Measurements from ENCODE around the gene PARP9. TPM values are rescaled to one million over a fixed set of nuclear protein-coding genes. Genes with fewer than 3 reads are reported as not detected.

The PARP9 gene
- total RNA-seq, result 10 to 100 TPM in 3 of 4 donors, 1 to 10 TPM in 1; 8.3 to 13.1 (median 11.2) TPM

DNA sequence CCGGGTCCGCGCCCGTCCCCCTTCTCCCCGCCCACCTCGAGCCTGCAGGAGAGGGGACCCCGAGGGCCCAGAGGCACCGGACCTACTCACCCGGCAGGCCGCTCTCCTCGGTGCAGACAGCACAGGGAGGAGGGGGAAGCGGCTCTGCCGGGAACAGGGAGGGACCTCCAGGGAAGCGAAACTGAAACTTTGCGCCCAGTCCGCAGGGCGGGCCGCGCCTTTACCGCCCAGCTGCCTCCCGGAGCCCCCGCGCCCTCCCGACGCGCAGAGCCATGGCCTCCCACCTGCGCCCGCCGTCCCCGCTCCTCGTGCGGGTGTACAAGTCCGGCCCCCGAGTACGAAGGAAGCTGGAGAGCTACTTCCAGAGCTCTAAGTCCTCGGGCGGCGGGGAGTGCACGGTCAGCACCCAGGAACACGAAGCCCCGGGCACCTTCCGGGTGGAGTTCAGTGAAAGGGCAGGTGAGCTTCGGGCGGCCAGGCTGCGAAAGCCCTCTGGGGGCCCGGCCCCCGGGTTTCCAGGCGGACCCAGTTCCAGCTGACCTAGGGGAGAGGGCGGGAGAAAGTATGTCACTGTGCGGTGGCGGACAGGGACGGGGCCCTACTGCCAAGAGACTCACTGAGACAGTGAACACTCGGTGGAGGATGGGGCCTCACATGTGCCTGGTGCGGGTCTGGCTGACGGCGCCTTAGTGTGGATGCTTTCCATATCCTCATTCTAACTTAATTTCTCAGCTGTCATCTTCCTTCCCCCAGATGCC, at the start of gene PARP9, which contains the start of gene DTX3L:
Gene PARP9 (minus strand): TSS at position 146 of the 758 bp plus-strand sequence. CDS start 4,680 bp downstream, outside the sequence.
Gene DTX3L (plus strand): TSS at position 184 of the 758 bp plus-strand sequence. CDS start 89 bp downstream, at position 273.
- DNase-seq (ENCODE audit: low spot score in 2 of 2), result peak; percentile 86 to 92
- H3K27me3 ChIP-seq, result no peaks in the 10 kb centered on the region
- H3K27ac ChIP-seq, result peak within 1 kb of the TSS; percentile 95
- peak within 1 kb of the TSS; percentile 90 for H3K4me3 ChIP-seq
- no peaks in the 10 kb centered on the region for H3K9me3 ChIP-seq
- TF ChIP-seq POLR2AphosphoS5 (IDR thresholded peaks at IDR 0.05), result peak; percentile 8 to 78 (median 61)
- TF ChIP-seq, protein P1, sequence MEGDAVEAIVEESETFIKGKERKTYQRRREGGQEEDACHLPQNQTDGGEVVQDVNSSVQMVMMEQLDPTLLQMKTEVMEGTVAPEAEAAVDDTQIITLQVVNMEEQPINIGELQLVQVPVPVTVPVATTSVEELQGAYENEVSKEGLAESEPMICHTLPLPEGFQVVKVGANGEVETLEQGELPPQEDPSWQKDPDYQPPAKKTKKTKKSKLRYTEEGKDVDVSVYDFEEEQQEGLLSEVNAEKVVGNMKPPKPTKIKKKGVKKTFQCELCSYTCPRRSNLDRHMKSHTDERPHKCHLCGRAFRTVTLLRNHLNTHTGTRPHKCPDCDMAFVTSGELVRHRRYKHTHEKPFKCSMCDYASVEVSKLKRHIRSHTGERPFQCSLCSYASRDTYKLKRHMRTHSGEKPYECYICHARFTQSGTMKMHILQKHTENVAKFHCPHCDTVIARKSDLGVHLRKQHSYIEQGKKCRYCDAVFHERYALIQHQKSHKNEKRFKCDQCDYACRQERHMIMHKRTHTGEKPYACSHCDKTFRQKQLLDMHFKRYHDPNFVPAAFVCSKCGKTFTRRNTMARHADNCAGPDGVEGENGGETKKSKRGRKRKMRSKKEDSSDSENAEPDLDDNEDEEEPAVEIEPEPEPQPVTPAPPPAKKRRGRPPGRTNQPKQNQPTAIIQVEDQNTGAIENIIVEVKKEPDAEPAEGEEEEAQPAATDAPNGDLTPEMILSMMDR (IDR thresholded peaks at IDR 0.05), result no peak
- peaks cover 29% of the 10 kb centered on the region for H3K36me3 ChIP-seq
- 0% methylated on average over 18 of the region's 56 CpGs for WGBS
- peaks cover 35% of the 10 kb centered on the region for H3K4me1 ChIP-seq

DNA sequence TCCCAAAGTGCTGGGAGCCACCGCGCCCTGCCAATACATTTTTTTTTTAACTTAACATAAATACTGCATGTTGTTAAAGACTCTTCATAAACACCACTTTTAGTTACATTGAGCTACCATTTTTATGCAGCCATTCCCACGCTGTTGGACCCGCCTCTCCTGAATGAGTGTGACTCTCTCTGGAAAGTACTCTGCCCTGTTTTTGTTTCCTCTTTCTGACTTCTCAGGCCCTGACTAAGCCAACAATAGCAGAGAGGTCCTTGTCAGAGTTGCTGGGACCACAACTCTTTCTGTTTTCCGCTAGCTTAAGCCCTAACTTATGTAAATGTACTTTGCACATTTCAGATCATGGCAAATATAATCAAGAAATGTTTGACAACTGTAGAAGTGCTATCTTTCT, 48.6 kb upstream of the PARP9 start:
- TF ChIP-seq, protein P1 (IDR thresholded peaks at IDR 0.05), result no peak
- no peak for TF ChIP-seq POLR2A (IDR thresholded peaks at IDR 0.05)
- no peak for TF ChIP-seq EP300 (IDR thresholded peaks at IDR 0.05)
- no peak for TF ChIP-seq POLR2AphosphoS5 (IDR thresholded peaks at IDR 0.05)
- Histone ChIP-seq H3K9me3 (no peaks in the 10 kb centered on the region), H3K36me3 (no peaks in the 10 kb centered on the region), H3K4me1 (no peaks in the 10 kb centered on the region), H3K27me3 (no peaks in the 10 kb centered on the region), H3K27ac (no peak overlapping the region), H3K4me3 (no peak overlapping the region)
- WGBS, result 94% methylated on average over 5 of the region's 5 CpGs
- no peak for DNase-seq (ENCODE audit: low spot score in 2 of 2)

DNA sequence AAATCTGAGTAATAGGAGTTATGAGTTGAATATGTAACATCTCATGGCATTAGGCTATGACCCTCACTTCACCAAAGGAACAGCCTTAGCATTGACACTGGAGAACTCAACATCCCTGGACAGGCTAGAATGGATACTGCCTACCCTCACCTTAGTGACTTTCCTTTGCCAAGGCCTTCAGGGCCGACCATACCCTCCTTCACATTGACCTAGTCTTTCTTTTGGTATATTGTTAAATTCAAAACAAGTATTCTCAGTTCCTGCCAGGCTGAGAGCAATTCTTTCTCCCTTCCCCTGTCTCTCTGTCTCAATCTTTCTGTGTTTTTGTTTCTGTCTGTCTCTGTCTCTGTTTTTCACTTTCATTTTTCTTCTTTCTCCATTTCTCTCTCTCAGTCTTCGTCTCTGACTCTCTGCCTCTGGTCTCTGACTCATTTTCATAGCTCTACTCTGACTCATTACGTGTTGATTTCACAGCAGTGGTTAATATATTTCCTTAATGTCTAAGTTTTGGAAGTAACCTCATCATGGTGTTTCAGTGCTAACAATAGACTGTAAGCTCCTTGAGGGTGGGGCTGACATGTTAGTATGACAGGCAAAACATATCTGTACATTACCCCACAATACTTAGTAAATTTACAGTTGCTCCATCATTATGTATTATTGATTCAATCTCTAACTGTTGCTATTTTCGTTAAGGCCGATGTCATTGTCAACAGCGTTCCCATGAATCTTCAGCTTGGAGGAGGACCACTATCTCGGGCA, 45.9 kb upstream of the PARP9 start:
- WGBS, result 77% methylated on average over 7 of the region's 7 CpGs
- no peaks in the 10 kb centered on the region for H3K4me1 ChIP-seq
- H3K27ac ChIP-seq, result no peak overlapping the region
- TF ChIP-seq POLR2A (IDR thresholded peaks at IDR 0.05) (no peak), EP300 (IDR thresholded peaks at IDR 0.05) (no peak), POLR2AphosphoS5 (IDR thresholded peaks at IDR 0.05) (no peak)
- TF ChIP-seq, protein P1 (IDR thresholded peaks at IDR 0.05), result no peak
- H3K4me3 ChIP-seq, result no peak overlapping the region
- no peaks in the 10 kb centered on the region for H3K27me3 ChIP-seq
- no peak for DNase-seq (ENCODE audit: low spot score in 2 of 2)
- no peaks in the 10 kb centered on the region for H3K36me3 ChIP-seq
- H3K9me3 ChIP-seq, result no peaks in the 10 kb centered on the region

DNA sequence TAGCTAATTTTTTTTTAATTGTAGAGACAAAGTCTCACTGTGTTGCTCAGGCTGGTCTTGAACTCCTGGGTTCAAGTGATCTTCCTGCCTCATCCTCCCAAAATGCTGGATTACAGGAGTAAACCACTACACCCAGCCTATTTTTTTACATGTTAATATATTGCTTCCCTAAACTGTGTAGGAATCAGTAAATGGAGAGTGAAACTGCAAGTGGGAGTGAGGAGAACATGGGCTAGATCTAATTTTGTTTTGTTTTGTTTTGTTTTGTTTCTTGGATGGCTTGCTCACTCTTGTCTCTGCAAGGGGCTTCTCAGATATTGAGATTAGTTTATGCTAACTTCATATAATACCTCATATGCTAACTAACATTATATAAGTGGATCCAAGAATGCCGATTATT, 44.8 kb upstream of the PARP9 start:
- Histone ChIP-seq H3K9me3 (no peaks in the 10 kb centered on the region), H3K4me3 (no peak overlapping the region), H3K4me1 (no peaks in the 10 kb centered on the region), H3K27me3 (no peaks in the 10 kb centered on the region), H3K36me3 (no peaks in the 10 kb centered on the region), H3K27ac (no peak overlapping the region)
- WGBS, result 96% methylated on average over 1 of the region's 1 CpG
- TF ChIP-seq, protein P1 (IDR thresholded peaks at IDR 0.05), result no peak
- TF ChIP-seq POLR2AphosphoS5 (IDR thresholded peaks at IDR 0.05) (no peak), POLR2A (IDR thresholded peaks at IDR 0.05) (no peak), EP300 (IDR thresholded peaks at IDR 0.05) (no peak)
- no peak for DNase-seq (ENCODE audit: low spot score in 2 of 2)

DNA sequence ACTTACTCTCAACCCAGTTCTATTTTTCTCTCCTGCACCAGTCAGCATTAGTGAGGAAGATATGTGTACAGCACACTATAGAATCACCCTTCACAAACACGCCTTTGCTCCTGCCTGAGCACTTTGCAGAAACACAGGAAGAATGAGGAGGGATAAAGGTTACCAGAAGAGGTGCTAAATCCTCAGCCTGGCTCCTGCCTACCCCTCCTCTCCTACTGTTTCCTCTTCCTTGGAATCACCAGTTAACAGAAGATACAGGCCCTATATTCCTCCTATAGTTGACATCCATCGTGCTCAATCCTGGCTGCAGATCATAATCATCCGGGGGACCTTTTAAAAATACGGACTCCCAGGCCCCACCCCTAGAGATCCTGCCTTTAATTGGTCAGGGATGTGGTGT, 42.2 kb upstream of the PARP9 start:
- TF ChIP-seq EP300 (IDR thresholded peaks at IDR 0.05), result no peak
- TF ChIP-seq, protein P1 (IDR thresholded peaks at IDR 0.05), result no peak
- TF ChIP-seq POLR2AphosphoS5 (IDR thresholded peaks at IDR 0.05), result no peak
- TF ChIP-seq POLR2A (IDR thresholded peaks at IDR 0.05), result no peak
- no peak for DNase-seq (ENCODE audit: low spot score in 2 of 2)
- 64% methylated on average over 4 of the region's 4 CpGs for WGBS
- no peaks in the 10 kb centered on the region for H3K36me3 ChIP-seq
- no peaks in the 10 kb centered on the region for H3K9me3 ChIP-seq
- H3K4me3 ChIP-seq, result no peak overlapping the region
- H3K4me1 ChIP-seq, result no peaks in the 10 kb centered on the region
- H3K27me3 ChIP-seq, result no peaks in the 10 kb centered on the region
- H3K27ac ChIP-seq, result no peak overlapping the region

Measured in suprapubic skin (tissue), 4 donors.